ENCODE measurements around the gene TMCC3. TPM values are rescaled to one million over a fixed set of nuclear protein-coding genes. Genes with fewer than 3 reads are reported as not detected.
A peak's percentile ranks its signal among the peaks of the same experiment; 100 is the strongest.

Gene TMCC3
- total RNA-seq, 4 donors from 2014 or later: 11.2 to 18.1 (median 16.4) TPM

GRCh38 chr12:94623161-94623920 is 27.0 kb downstream of the TMCC3 start:
- H3K27me3 ChIP-seq: no peaks in the 10 kb centered on the region
- 73% methylated on average over 11 of the region's 11 CpGs for WGBS
- no peak overlapping the region for H3K4me3 ChIP-seq
- H3K4me1 ChIP-seq: peaks cover 31% of the 10 kb centered on the region
- no peaks in the 10 kb centered on the region for H3K36me3 ChIP-seq
- no peak for DNase-seq (ENCODE audit: low spot score in 2 of 2)
- no peaks in the 10 kb centered on the region for H3K9me3 ChIP-seq
- TF ChIP-seq POLR2AphosphoS5 (IDR thresholded peaks at IDR 0.05): no peak
- no peak for TF ChIP-seq POLR2A (IDR thresholded peaks at IDR 0.05)
- TF ChIP-seq EP300 (IDR thresholded peaks at IDR 0.05): no peak
- no peak for TF ChIP-seq CTCF (IDR thresholded peaks at IDR 0.05)
- H3K27ac ChIP-seq: peak overlapping the region; percentile 27

GRCh38 chr12:94622475-94622874 is 27.9 kb downstream of the TMCC3 start:
- H3K27me3 ChIP-seq: no peaks in the 10 kb centered on the region
- no peaks in the 10 kb centered on the region for H3K9me3 ChIP-seq
- no peak for DNase-seq (ENCODE audit: low spot score in 2 of 2)
- TF ChIP-seq POLR2AphosphoS5 (IDR thresholded peaks at IDR 0.05): no peak
- TF ChIP-seq EP300 (IDR thresholded peaks at IDR 0.05): no peak
- no peak for TF ChIP-seq POLR2A (IDR thresholded peaks at IDR 0.05)
- TF ChIP-seq CTCF (IDR thresholded peaks at IDR 0.05): no peak
- WGBS: 27% methylated on average over 4 of the region's 4 CpGs
- peaks cover 31% of the 10 kb centered on the region for H3K4me1 ChIP-seq
- no peaks in the 10 kb centered on the region for H3K36me3 ChIP-seq
- H3K27ac ChIP-seq: peak overlapping the region; percentile 16
- no peak overlapping the region for H3K4me3 ChIP-seq

GRCh38 chr12:94621662-94622359 is 28.5 kb downstream of the TMCC3 start:
- DNase-seq (ENCODE audit: low spot score in 2 of 2): no peak

GRCh38 chr12:94620621-94621020 is 29.7 kb downstream of the TMCC3 start:
- no peak for DNase-seq (ENCODE audit: low spot score in 2 of 2)
- Histone ChIP-seq H3K4me1 (peaks cover 47% of the 10 kb centered on the region), H3K27me3 (no peaks in the 10 kb centered on the region), H3K4me3 (no peak overlapping the region), H3K27ac (no peak overlapping the region), H3K36me3 (no peaks in the 10 kb centered on the region), H3K9me3 (no peaks in the 10 kb centered on the region)
- 94% methylated on average over 3 of the region's 3 CpGs for WGBS
- TF ChIP-seq CTCF (IDR thresholded peaks at IDR 0.05): no peak
- no peak for TF ChIP-seq POLR2A (IDR thresholded peaks at IDR 0.05)
- no peak for TF ChIP-seq EP300 (IDR thresholded peaks at IDR 0.05)
- no peak for TF ChIP-seq POLR2AphosphoS5 (IDR thresholded peaks at IDR 0.05)

More at GRCh38 chr12:94621662-94622359, 28.5 kb downstream of the TMCC3 start:
- peaks cover 35% of the 10 kb centered on the region for H3K4me1 ChIP-seq
- H3K27ac ChIP-seq: peak overlapping the region; percentile 28
- no peaks in the 10 kb centered on the region for H3K36me3 ChIP-seq
- WGBS: 37% methylated on average over 7 of the region's 7 CpGs
- H3K4me3 ChIP-seq: peak overlapping the region; percentile 30
- H3K9me3 ChIP-seq: no peaks in the 10 kb centered on the region
- H3K27me3 ChIP-seq: no peaks in the 10 kb centered on the region
- TF ChIP-seq POLR2AphosphoS5 (IDR thresholded peaks at IDR 0.05): no peak
- no peak for TF ChIP-seq CTCF (IDR thresholded peaks at IDR 0.05)
- no peak for TF ChIP-seq EP300 (IDR thresholded peaks at IDR 0.05)
- TF ChIP-seq POLR2A (IDR thresholded peaks at IDR 0.05): no peak

GRCh38 chr12:94618995-94619695 is 31.2 kb downstream of the TMCC3 start:
- Histone ChIP-seq H3K36me3 (no peaks in the 10 kb centered on the region), H3K9me3 (no peaks in the 10 kb centered on the region), H3K27me3 (no peaks in the 10 kb centered on the region), H3K4me1 (peaks cover 58% of the 10 kb centered on the region), H3K27ac (no peak overlapping the region), H3K4me3 (no peak overlapping the region)
- 74% methylated on average over 6 of the region's 6 CpGs for WGBS
- no peak for DNase-seq (ENCODE audit: low spot score in 2 of 2)
- TF ChIP-seq CTCF (IDR thresholded peaks at IDR 0.05): no peak
- no peak for TF ChIP-seq POLR2AphosphoS5 (IDR thresholded peaks at IDR 0.05)
- no peak for TF ChIP-seq EP300 (IDR thresholded peaks at IDR 0.05)
- TF ChIP-seq POLR2A (IDR thresholded peaks at IDR 0.05): no peak

Data from suprapubic skin (tissue), 4 donors.